Measurements from ENCODE around the gene ASCC3.

The ASCC3 gene

GRCh38 chr6:100724696-100725095, 156.4 kb downstream of the ASCC3 start:
- no peak for DNase-seq (ENCODE audit: low spot score)

- no peak for DNase-seq (ENCODE audit: low spot score)
These were observed 156.9 kb downstream of the ASCC3 start for GRCh38 chr6:100724222-100724621.

- DNase-seq (ENCODE audit: low spot score) = no peak
These were observed 159.9 kb downstream of the ASCC3 start for GRCh38 chr6:100721256-100721655.

- peak; percentile 10 for DNase-seq (ENCODE audit: low spot score)
These were observed 161.0 kb downstream of the ASCC3 start for GRCh38 chr6:100719883-100720682.

- DNase-seq (ENCODE audit: low spot score) = no peak
These were observed 168.1 kb downstream of the ASCC3 start for GRCh38 chr6:100712997-100713396.

GRCh38 chr6:100706491-100706890, 174.6 kb downstream of the ASCC3 start:
- no peak for DNase-seq (ENCODE audit: low spot score)

- no peak for DNase-seq (ENCODE audit: low spot score)
These were observed 176.2 kb downstream of the ASCC3 start for GRCh38 chr6:100704961-100705360.

GRCh38 chr6:100701728-100702127, 179.4 kb downstream of the ASCC3 start:
- DNase-seq (ENCODE audit: low spot score) = no peak

GRCh38 chr6:100700009-100700408, 181.1 kb downstream of the ASCC3 start:
- DNase-seq (ENCODE audit: low spot score) = no peak

GRCh38 chr6:100695445-100695844, 185.7 kb downstream of the ASCC3 start:
- DNase-seq (ENCODE audit: low spot score) = no peak

GRCh38 chr6:100693249-100693927, 187.7 kb downstream of the ASCC3 start:
- no peak for DNase-seq (ENCODE audit: low spot score)

- DNase-seq (ENCODE audit: low spot score) = no peak
These were observed 189.2 kb downstream of the ASCC3 start for GRCh38 chr6:100691972-100692371.

GRCh38 chr6:100686216-100686615, 194.9 kb downstream of the ASCC3 start:
- no peak for DNase-seq (ENCODE audit: low spot score)

GRCh38 chr6:100685747-100686146, 195.4 kb downstream of the ASCC3 start:
- DNase-seq (ENCODE audit: low spot score) = no peak

GRCh38 chr6:100680163-100680562, 201.0 kb downstream of the ASCC3 start:
- no peak for DNase-seq (ENCODE audit: low spot score)

GRCh38 chr6:100678027-100678426, 203.1 kb downstream of the ASCC3 start:
- no peak for DNase-seq (ENCODE audit: low spot score)

GRCh38 chr6:100677240-100677639, 203.9 kb downstream of the ASCC3 start:
- DNase-seq (ENCODE audit: low spot score) = no peak

- DNase-seq (ENCODE audit: low spot score) = no peak
These were observed 207.5 kb downstream of the ASCC3 start for GRCh38 chr6:100673641-100674040.

GRCh38 chr6:100671740-100672139, 209.4 kb downstream of the ASCC3 start:
- no peak for DNase-seq (ENCODE audit: low spot score)

GRCh38 chr6:100670056-100670455, 211.1 kb downstream of the ASCC3 start:
- no peak for DNase-seq (ENCODE audit: low spot score)

- peak; percentile 9 for DNase-seq (ENCODE audit: low spot score)
These were observed 216.1 kb downstream of the ASCC3 start for GRCh38 chr6:100665041-100665380.

- peak; percentile 21 for DNase-seq (ENCODE audit: low spot score)
These were observed 216.7 kb downstream of the ASCC3 start for GRCh38 chr6:100664274-100665040.

All from activated CD4-positive, alpha-beta T cell treated with anti-CD3 and anti-CD28 coated beads, Interleukin-2, Interleukin-4, amounts not matched to agents 100 ng/mL and 50 ng/mL, durations not matched to agents 16 hours and 8 hours (primary cell).